Measurements from ENCODE around the gene NFKBIB.

Gene NFKBIB

GRCh38 chr19:38917516-38917915 lies 17.7 kb downstream of the NFKBIB start:
- no peak for DNase-seq (ENCODE audit: extremely low read depth, low read depth)
- TF ChIP-seq, protein P1, sequence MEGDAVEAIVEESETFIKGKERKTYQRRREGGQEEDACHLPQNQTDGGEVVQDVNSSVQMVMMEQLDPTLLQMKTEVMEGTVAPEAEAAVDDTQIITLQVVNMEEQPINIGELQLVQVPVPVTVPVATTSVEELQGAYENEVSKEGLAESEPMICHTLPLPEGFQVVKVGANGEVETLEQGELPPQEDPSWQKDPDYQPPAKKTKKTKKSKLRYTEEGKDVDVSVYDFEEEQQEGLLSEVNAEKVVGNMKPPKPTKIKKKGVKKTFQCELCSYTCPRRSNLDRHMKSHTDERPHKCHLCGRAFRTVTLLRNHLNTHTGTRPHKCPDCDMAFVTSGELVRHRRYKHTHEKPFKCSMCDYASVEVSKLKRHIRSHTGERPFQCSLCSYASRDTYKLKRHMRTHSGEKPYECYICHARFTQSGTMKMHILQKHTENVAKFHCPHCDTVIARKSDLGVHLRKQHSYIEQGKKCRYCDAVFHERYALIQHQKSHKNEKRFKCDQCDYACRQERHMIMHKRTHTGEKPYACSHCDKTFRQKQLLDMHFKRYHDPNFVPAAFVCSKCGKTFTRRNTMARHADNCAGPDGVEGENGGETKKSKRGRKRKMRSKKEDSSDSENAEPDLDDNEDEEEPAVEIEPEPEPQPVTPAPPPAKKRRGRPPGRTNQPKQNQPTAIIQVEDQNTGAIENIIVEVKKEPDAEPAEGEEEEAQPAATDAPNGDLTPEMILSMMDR (IDR thresholded peaks at IDR 0.05; ENCODE audit: low read depth, low read length, missing control alignments): no peak
- no peak overlapping the region for H3K4me3 ChIP-seq (replicated peaks; ENCODE audit: low read depth, low read length)

DNA sequence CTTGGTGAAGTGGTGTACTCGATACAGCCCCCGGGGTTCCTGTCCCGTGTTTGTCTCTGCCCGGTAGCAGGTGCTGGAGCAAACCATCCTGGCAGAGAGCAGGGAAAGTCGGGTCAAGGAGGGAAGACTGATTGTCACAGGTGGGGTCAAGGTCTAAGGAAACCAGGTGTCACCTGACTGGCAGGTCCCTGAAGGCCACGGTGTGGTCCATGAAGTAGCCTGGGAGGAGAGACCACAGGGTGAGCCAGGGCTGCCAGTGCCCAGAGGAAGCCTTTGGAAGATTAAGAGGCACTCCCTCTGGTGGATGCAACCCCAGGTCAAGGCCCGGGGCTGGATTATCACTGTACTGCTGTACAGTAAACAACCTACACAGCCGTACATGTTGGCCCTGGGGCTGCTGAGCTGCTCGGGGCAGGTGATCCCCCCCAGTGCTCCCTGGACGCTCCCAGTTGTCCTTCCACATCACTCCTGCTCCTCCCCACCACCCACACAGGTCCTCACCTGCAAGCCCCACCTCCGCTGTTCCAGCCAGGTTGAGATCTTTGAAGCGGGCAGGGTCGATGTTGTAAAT lies 18.2 kb downstream of the NFKBIB start:
- H3K4me3 ChIP-seq (replicated peaks; ENCODE audit: low read depth, low read length): no peak overlapping the region
- no peak for DNase-seq (ENCODE audit: extremely low read depth, low read depth)
- TF ChIP-seq, protein P1 (IDR thresholded peaks at IDR 0.05; ENCODE audit: low read depth, low read length, missing control alignments): no peak

DNA sequence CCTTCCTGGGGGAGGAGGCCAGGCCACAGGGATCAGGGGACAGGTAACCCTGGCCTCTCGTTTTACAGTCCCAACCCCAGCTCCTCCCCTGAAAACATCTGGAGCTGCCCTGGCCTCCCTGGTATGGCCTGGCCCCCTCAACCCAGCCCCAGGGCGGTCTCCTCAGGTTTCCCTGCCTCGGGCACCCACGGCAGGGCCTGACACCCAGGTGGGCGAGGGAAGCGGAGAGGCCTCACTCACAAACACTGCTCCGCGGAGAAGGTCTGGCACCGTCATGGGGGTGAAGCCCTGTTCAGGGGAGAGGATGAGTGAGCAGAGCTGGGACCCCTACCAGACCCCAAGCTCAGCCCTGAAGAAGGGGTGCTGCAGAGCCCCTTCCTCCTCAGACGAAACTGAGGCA lies 18.8 kb downstream of the NFKBIB start:
- no peak for DNase-seq (ENCODE audit: extremely low read depth, low read depth)
- TF ChIP-seq, protein P1 (IDR thresholded peaks at IDR 0.05; ENCODE audit: low read depth, low read length, missing control alignments): no peak
- H3K4me3 ChIP-seq (replicated peaks; ENCODE audit: low read depth, low read length): no peak overlapping the region

- no peak for DNase-seq (ENCODE audit: extremely low read depth, low read depth)
- H3K4me3 ChIP-seq (replicated peaks; ENCODE audit: low read depth, low read length): no peak overlapping the region
- TF ChIP-seq, protein P1 (IDR thresholded peaks at IDR 0.05; ENCODE audit: low read depth, low read length, missing control alignments): no peak
Observed at GRCh38 chr19:38919837-38920601, 20.2 kb downstream of the NFKBIB start.

- TF ChIP-seq, protein P1 (IDR thresholded peaks at IDR 0.05; ENCODE audit: low read depth, low read length, missing control alignments): no peak
- no peak overlapping the region for H3K4me3 ChIP-seq (replicated peaks; ENCODE audit: low read depth, low read length)
- DNase-seq (ENCODE audit: extremely low read depth, low read depth): no peak
Observed at GRCh38 chr19:38920602-38921419, 21.0 kb downstream of the NFKBIB start.

- no peak overlapping the region for H3K4me3 ChIP-seq (replicated peaks; ENCODE audit: low read depth, low read length)
- TF ChIP-seq, protein P1 (IDR thresholded peaks at IDR 0.05; ENCODE audit: low read depth, low read length, missing control alignments): no peak
- no peak for DNase-seq (ENCODE audit: extremely low read depth, low read depth)
Observed at GRCh38 chr19:38921420-38922274, 21.9 kb downstream of the NFKBIB start.
